HCT116 (cell line): ENCODE data around the gene ATXN2.

Experiments
- EZH2 ChIP-seq: fragments of 200-600 bp; sonication (generic); IDR thresholded peaks from 2 replicates; pipeline ENCODE4 v1.6.1; 2017; ENCODE audit warnings: antibody characterized with exemption, mixed run types
- EZH2phosphoT487 ChIP-seq: fragments of 200-600 bp; IDR thresholded peaks from 2 replicates; pipeline ENCODE4 v1.6.1; 2018; ENCODE audit warnings: antibody characterized with exemption, borderline replicate concordance
- FOSL1 ChIP-seq: IDR thresholded peaks from 2 replicates; pipeline ENCODE4 v1.6.1; 2012; ENCODE audit warnings: low read depth
- JUND ChIP-seq: IDR thresholded peaks from 2 replicates; pipeline ENCODE4 v1.6.1; 2012
- POLR2A ChIP-seq: IDR thresholded peaks from 2 replicates; pipeline ENCODE4 v1.7.0; 2011; ENCODE audit warnings: borderline replicate concordance; ENCODE audit not compliant: insufficient read depth, insufficient read length; ENCODE audit errors: extremely low read depth
- POLR2AphosphoS5 ChIP-seq: IDR thresholded peaks from 2 replicates; pipeline ENCODE4 v1.6.1; 2011; ENCODE audit warnings: mild to moderate bottlenecking, low read depth, low read length, moderate library complexity
- SRF ChIP-seq: IDR thresholded peaks from 2 replicates; pipeline ENCODE4 v1.6.1; 2012; ENCODE audit warnings: low read depth
- TCF7L2 ChIP-seq: IDR thresholded peaks from 2 replicates; pipeline ENCODE4 v1.7.0; 2011; ENCODE audit warnings: borderline replicate concordance, inconsistent platforms; ENCODE audit not compliant: insufficient read depth, insufficient read length; ENCODE audit errors: extremely low read depth
- ZFX ChIP-seq: fragments of 450-650 bp; IDR thresholded peaks from 2 replicates; pipeline ENCODE4 v1.6.1; 2017
- ZNF274 ChIP-seq: fragments of 200-500 bp; sonication (Bioruptor generic); IDR thresholded peaks from 2 replicates; pipeline ENCODE4 v1.6.1; 2014; ENCODE audit warnings: mild to moderate bottlenecking, low read depth, low read length, inconsistent platforms
- TF ChIP-seq, protein P1 (sequence below), 3 experiments: fragments of 200-600 bp in 1 of 3; sonication (generic) in 1 of 3; IDR thresholded peaks in 2 of 3; conservative IDR thresholded peaks in 1 of 3; 2 replicates each; pipeline ENCODE4 v1.5.1; 2012 to 2017; ENCODE audit warnings: low read depth in 2 of 3, low read length in 2 of 3, antibody characterized with exemption in 1 of 3, borderline replicate concordance in 1 of 3, control low read depth in 1 of 3, mild to moderate bottlenecking in 1 of 3, mixed read lengths in 1 of 3, mixed run types in 1 of 3, moderate library complexity in 1 of 3; ENCODE audit not compliant: insufficient read depth in 1 of 3
- TF ChIP-seq, protein P2 (sequence below): IDR thresholded peaks from 2 replicates; pipeline ENCODE4 v1.6.1; 2012; ENCODE audit warnings: low read depth
- TF ChIP-seq, protein P3 (sequence below): IDR thresholded peaks from 2 replicates; pipeline ENCODE4 v1.6.1; 2011; ENCODE audit warnings: mild to moderate bottlenecking, low read length, moderate library complexity; ENCODE audit not compliant: insufficient replicate concordance; ENCODE audit errors: extremely low read depth
- TF ChIP-seq, protein P4 (sequence below): IDR thresholded peaks from 2 replicates; pipeline ENCODE4 v1.6.1; 2012

DNA sequence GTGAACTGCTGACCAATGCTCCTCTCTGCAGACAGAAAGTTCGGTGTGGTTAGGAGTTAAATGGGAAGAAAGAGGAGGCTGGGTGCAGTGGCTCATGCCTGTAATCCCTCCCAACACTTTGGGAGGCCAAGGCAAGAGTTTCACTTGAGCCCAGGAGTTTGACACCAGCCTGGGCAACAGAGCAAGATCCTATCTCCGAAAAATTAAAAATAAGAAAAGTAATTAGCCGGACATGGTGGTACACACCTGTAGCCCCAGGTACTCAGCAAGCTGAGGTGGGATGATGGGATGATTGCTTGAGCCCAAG, 19.0 kb downstream of the ATXN2 start:
- TF ChIP-seq ZNF274 (no peak), SRF (no peak), POLR2A (no peak), ZFX (no peak), FOSL1 (no peak), POLR2AphosphoS5 (no peak), EZH2phosphoT487 (no peak), TCF7L2 (no peak), EZH2 (no peak), JUND (no peak)
- TF ChIP-seq, protein P1, sequence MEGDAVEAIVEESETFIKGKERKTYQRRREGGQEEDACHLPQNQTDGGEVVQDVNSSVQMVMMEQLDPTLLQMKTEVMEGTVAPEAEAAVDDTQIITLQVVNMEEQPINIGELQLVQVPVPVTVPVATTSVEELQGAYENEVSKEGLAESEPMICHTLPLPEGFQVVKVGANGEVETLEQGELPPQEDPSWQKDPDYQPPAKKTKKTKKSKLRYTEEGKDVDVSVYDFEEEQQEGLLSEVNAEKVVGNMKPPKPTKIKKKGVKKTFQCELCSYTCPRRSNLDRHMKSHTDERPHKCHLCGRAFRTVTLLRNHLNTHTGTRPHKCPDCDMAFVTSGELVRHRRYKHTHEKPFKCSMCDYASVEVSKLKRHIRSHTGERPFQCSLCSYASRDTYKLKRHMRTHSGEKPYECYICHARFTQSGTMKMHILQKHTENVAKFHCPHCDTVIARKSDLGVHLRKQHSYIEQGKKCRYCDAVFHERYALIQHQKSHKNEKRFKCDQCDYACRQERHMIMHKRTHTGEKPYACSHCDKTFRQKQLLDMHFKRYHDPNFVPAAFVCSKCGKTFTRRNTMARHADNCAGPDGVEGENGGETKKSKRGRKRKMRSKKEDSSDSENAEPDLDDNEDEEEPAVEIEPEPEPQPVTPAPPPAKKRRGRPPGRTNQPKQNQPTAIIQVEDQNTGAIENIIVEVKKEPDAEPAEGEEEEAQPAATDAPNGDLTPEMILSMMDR (IDR thresholded peaks at IDR 0.05 in 2 of 3, conservative IDR thresholded peaks at IDR 0.05 in 1 of 3; ENCODE audit: borderline replicate concordance in 1 of 3, insufficient read depth in 1 of 3, low read depth in 2 of 3, low read length in 2 of 3): no peak
- TF ChIP-seq, protein P2, sequence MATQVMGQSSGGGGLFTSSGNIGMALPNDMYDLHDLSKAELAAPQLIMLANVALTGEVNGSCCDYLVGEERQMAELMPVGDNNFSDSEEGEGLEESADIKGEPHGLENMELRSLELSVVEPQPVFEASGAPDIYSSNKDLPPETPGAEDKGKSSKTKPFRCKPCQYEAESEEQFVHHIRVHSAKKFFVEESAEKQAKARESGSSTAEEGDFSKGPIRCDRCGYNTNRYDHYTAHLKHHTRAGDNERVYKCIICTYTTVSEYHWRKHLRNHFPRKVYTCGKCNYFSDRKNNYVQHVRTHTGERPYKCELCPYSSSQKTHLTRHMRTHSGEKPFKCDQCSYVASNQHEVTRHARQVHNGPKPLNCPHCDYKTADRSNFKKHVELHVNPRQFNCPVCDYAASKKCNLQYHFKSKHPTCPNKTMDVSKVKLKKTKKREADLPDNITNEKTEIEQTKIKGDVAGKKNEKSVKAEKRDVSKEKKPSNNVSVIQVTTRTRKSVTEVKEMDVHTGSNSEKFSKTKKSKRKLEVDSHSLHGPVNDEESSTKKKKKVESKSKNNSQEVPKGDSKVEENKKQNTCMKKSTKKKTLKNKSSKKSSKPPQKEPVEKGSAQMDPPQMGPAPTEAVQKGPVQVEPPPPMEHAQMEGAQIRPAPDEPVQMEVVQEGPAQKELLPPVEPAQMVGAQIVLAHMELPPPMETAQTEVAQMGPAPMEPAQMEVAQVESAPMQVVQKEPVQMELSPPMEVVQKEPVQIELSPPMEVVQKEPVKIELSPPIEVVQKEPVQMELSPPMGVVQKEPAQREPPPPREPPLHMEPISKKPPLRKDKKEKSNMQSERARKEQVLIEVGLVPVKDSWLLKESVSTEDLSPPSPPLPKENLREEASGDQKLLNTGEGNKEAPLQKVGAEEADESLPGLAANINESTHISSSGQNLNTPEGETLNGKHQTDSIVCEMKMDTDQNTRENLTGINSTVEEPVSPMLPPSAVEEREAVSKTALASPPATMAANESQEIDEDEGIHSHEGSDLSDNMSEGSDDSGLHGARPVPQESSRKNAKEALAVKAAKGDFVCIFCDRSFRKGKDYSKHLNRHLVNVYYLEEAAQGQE: no peak
- TF ChIP-seq, protein P3, sequence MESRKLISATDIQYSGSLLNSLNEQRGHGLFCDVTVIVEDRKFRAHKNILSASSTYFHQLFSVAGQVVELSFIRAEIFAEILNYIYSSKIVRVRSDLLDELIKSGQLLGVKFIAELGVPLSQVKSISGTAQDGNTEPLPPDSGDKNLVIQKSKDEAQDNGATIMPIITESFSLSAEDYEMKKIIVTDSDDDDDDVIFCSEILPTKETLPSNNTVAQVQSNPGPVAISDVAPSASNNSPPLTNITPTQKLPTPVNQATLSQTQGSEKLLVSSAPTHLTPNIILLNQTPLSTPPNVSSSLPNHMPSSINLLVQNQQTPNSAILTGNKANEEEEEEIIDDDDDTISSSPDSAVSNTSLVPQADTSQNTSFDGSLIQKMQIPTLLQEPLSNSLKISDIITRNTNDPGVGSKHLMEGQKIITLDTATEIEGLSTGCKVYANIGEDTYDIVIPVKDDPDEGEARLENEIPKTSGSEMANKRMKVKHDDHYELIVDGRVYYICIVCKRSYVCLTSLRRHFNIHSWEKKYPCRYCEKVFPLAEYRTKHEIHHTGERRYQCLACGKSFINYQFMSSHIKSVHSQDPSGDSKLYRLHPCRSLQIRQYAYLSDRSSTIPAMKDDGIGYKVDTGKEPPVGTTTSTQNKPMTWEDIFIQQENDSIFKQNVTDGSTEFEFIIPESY: no peak
- TF ChIP-seq, protein P4, sequence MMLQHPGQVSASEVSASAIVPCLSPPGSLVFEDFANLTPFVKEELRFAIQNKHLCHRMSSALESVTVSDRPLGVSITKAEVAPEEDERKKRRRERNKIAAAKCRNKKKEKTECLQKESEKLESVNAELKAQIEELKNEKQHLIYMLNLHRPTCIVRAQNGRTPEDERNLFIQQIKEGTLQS: no peak
